OCI-LY1 (cell line): Measurements from ENCODE around the gene HLF.

ENCODE experiments used
- H2AFZ ChIP-seq: fragments of 200-600 bp; sonication (generic), shearing (Covaris generic); 2 replicates; pipeline ENCODE4 v1.6.0; 2014; ENCODE audit warnings: antibody characterized with exemption, mild to moderate bottlenecking, low read length
- H3F3A ChIP-seq: fragments of 200-600 bp; sonication (generic), shearing (Covaris generic); 2 replicates; pipeline ENCODE4 v1.6.0; 2014; ENCODE audit warnings: mild to moderate bottlenecking, antibody characterized with exemption, low read length, moderate library complexity; ENCODE audit not compliant: insufficient read depth
- H3K27ac ChIP-seq: fragments of 200-600 bp; sonication (generic); 2 replicates; pipeline ENCODE4 v1.5.1; 2014; ENCODE audit warnings: low read length, mixed run types, mild to moderate bottlenecking, low read depth; ENCODE audit not compliant: poor library complexity, severe bottlenecking
- H3K27me3 ChIP-seq: fragments of 200-600 bp; sonication (generic); 2 replicates; pipeline ENCODE4 v1.6.0; 2014; ENCODE audit warnings: antibody characterized with exemption, mild to moderate bottlenecking, low read length, moderate library complexity; ENCODE audit not compliant: insufficient read depth
- H3K36me3 ChIP-seq: fragments of 200-600 bp; sonication (generic); 2 replicates; pipeline ENCODE4 v1.6.1; 2014; ENCODE audit warnings: mild to moderate bottlenecking, antibody characterized with exemption, low read length, moderate library complexity, mixed read lengths; ENCODE audit not compliant: insufficient read depth
- H3K4me1 ChIP-seq: fragments of 200-600 bp; sonication (generic); 2 replicates; pipeline ENCODE4 v1.5.1; 2014; ENCODE audit warnings: mild to moderate bottlenecking, low read length, moderate library complexity; ENCODE audit not compliant: insufficient read depth, severe bottlenecking
- H3K4me2 ChIP-seq: fragments of 200-600 bp; sonication (generic), shearing (Covaris generic); 2 replicates; pipeline ENCODE4 v1.6.1; 2014; ENCODE audit warnings: low read length
- H3K4me3 ChIP-seq: fragments of 200-600 bp; sonication (generic); 2 replicates; pipeline ENCODE4 v1.5.1; 2014; ENCODE audit warnings: low read length, low read depth, mild to moderate bottlenecking, mixed read lengths; ENCODE audit not compliant: poor library complexity, severe bottlenecking
- H3K79me2 ChIP-seq: fragments of 200-600 bp; shearing (Covaris generic); 2 replicates; pipeline ENCODE4 v1.6.1; 2016; ENCODE audit warnings: mixed run types, low read length, mixed read lengths; ENCODE audit not compliant: insufficient read depth
- H3K9ac ChIP-seq: fragments of 200-600 bp; sonication (generic), shearing (Covaris generic); 2 replicates; pipeline ENCODE4 v1.6.1; 2014; ENCODE audit warnings: mild to moderate bottlenecking, low read length, mixed read lengths
- H3K9me2 ChIP-seq: fragments of 200-600 bp; sonication (generic), shearing (Covaris generic); 2 replicates; pipeline ENCODE4 v1.6.1; 2014; ENCODE audit warnings: low read depth, mild to moderate bottlenecking, low read length, mixed read lengths
- H3K9me3 ChIP-seq: fragments of 200-600 bp; shearing (Covaris generic); 2 replicates; pipeline ENCODE4 v1.6.1; 2014; ENCODE audit warnings: low read length, mixed read lengths
- H4K20me1 ChIP-seq: fragments of 200-600 bp; sonication (generic), shearing (Covaris generic); 2 replicates; pipeline ENCODE4 v1.6.0; 2016; ENCODE audit warnings: mild to moderate bottlenecking, low read length; ENCODE audit not compliant: insufficient read depth
- EZH2 ChIP-seq: fragments of 200-600 bp; sonication (generic), shearing (Covaris generic); IDR thresholded peaks from 2 replicates; pipeline ENCODE4 v1.8.0; 2017; ENCODE audit warnings: borderline replicate concordance, mixed run types, mild to moderate bottlenecking, antibody characterized with exemption, low read length, moderate library complexity, mixed read lengths
- TF ChIP-seq, protein P1 (sequence below): fragments of 200-600 bp; sonication (generic), shearing (Covaris generic); IDR thresholded peaks from 2 replicates; pipeline ENCODE4 v1.5.1; 2017; ENCODE audit warnings: mild to moderate bottlenecking, antibody characterized with exemption, low read length, moderate library complexity, mixed read lengths

HLF gene

DNA sequence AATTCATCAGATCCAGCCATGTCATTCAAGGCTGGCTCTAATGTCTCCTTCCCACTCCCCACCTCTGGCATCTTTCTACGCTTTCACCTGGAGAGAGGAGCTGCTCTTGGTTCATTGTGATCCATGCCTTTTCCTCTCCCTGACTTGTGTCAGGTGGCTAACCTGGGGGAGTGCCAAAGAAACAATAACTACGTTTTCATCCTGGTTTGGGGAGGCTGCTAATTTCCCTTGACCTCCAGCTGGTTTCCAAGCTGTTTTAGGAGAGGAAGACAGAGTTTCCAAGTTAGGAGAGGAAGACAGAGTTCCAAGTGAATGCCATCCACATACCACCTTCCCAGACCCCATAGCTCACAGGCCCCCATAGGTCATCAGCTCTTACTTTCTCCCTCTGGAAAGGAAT, 40.0 kb upstream of the HLF start:
- H3K4me3 ChIP-seq, result no peak overlapping the region
- no peaks in the 10 kb centered on the region for H3K9me3 ChIP-seq
- no peaks in the 10 kb centered on the region for H3K79me2 ChIP-seq
- H4K20me1 ChIP-seq, result no peaks in the 10 kb centered on the region
- H3K36me3 ChIP-seq, result no peaks in the 10 kb centered on the region
- no peak overlapping the region for H3K27ac ChIP-seq
- no peak for TF ChIP-seq EZH2
- TF ChIP-seq, protein P1, sequence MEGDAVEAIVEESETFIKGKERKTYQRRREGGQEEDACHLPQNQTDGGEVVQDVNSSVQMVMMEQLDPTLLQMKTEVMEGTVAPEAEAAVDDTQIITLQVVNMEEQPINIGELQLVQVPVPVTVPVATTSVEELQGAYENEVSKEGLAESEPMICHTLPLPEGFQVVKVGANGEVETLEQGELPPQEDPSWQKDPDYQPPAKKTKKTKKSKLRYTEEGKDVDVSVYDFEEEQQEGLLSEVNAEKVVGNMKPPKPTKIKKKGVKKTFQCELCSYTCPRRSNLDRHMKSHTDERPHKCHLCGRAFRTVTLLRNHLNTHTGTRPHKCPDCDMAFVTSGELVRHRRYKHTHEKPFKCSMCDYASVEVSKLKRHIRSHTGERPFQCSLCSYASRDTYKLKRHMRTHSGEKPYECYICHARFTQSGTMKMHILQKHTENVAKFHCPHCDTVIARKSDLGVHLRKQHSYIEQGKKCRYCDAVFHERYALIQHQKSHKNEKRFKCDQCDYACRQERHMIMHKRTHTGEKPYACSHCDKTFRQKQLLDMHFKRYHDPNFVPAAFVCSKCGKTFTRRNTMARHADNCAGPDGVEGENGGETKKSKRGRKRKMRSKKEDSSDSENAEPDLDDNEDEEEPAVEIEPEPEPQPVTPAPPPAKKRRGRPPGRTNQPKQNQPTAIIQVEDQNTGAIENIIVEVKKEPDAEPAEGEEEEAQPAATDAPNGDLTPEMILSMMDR, result no peak
- H3K4me2 ChIP-seq, result no peak overlapping the region
- no peak overlapping the region for H2AFZ ChIP-seq
- H3K9me2 ChIP-seq, result no peaks in the 10 kb centered on the region
- no peaks in the 10 kb centered on the region for H3F3A ChIP-seq
- H3K9ac ChIP-seq, result no peak overlapping the region
- H3K4me1 ChIP-seq, result no peaks in the 10 kb centered on the region
- H3K27me3 ChIP-seq, result no peaks in the 10 kb centered on the region

GRCh38 chr17:55225237-55225636, 39.5 kb upstream of the HLF start:
- no peak for TF ChIP-seq EZH2
- TF ChIP-seq, protein P1, result no peak
- Histone ChIP-seq H3K36me3 (no peaks in the 10 kb centered on the region), H4K20me1 (no peaks in the 10 kb centered on the region), H3F3A (no peaks in the 10 kb centered on the region), H3K27me3 (no peaks in the 10 kb centered on the region), H3K4me2 (no peak overlapping the region), H3K4me1 (no peaks in the 10 kb centered on the region), H3K79me2 (no peaks in the 10 kb centered on the region), H3K4me3 (no peak overlapping the region), H3K9me2 (no peaks in the 10 kb centered on the region), H3K9ac (no peak overlapping the region), H2AFZ (no peak overlapping the region), H3K27ac (no peak overlapping the region), H3K9me3 (no peaks in the 10 kb centered on the region)

DNA sequence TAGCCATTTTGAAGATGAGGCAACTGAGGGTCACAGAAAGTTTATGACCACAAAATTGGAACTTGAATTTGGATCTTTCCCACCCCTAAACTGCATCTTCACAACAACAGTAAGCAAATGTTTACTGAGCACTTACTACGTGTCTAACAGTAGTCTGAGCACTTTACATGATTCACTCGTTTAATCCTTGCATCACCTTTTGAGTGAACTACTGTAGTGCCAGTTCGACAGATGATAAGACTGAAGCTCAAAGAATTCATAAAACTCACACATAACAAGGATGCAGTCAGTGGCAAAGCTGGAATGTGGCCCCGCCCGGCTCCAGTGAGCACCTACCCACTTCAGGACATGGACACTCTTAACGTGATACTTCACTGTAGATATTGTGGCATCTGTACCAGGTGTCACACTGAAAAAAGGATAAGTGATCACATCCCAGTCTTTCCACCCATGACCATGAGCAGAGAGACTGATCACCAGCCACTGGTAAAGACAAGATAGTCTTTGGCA, 36.0 kb upstream of the HLF start:
- H4K20me1 ChIP-seq, result no peaks in the 10 kb centered on the region

More for the DNA sequence above, 36.0 kb upstream of the HLF start:
- Histone ChIP-seq H3K27ac (no peak overlapping the region), H3F3A (no peaks in the 10 kb centered on the region), H3K9me2 (no peaks in the 10 kb centered on the region), H3K4me1 (no peaks in the 10 kb centered on the region), H3K79me2 (no peaks in the 10 kb centered on the region), H3K9ac (no peak overlapping the region), H2AFZ (no peak overlapping the region), H3K36me3 (no peaks in the 10 kb centered on the region), H3K9me3 (0 out of 2 replicates have a peak, but pooled peaks cover 2% of the 10 kb centered on the region), H3K4me2 (no peak overlapping the region), H3K4me3 (no peak overlapping the region), H3K27me3 (no peaks in the 10 kb centered on the region)
- TF ChIP-seq EZH2, result no peak
- TF ChIP-seq, protein P1, result no peak
